Midbrain (tissue), 1 donor: ENCODE results near the gene KCNK1.
"Not testable (repeated sequence)": the region's sequence is repeated elsewhere in the genome, so short reads cannot be mapped to it uniquely, and the experiment has no call there.

Experiments used
- DNase-seq: peaks from one replicate; lab custom pipeline; 2025; lab: John Stamatoyannopoulos, UW

Gene KCNK1

DNA sequence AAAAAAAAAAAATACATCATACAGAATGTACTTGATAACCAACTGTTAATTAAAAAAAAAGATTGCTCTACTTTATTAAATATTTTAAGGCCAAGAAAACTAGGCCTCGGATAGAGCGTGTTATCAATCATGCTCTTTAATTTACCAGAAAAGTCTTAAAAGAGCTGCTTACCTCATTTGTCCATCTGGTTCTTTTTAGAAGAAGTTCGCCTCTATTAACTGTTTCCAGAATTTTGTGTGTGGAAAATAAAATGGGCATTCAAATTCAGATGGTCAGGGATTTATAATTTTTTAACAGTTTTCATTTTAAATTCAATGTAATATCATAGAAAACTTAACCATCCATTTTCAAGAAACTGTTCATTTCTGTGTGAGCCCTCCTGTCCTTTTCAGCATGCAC, 53.8 kb downstream of the KCNK1 start:
- no peak for DNase-seq

DNA sequence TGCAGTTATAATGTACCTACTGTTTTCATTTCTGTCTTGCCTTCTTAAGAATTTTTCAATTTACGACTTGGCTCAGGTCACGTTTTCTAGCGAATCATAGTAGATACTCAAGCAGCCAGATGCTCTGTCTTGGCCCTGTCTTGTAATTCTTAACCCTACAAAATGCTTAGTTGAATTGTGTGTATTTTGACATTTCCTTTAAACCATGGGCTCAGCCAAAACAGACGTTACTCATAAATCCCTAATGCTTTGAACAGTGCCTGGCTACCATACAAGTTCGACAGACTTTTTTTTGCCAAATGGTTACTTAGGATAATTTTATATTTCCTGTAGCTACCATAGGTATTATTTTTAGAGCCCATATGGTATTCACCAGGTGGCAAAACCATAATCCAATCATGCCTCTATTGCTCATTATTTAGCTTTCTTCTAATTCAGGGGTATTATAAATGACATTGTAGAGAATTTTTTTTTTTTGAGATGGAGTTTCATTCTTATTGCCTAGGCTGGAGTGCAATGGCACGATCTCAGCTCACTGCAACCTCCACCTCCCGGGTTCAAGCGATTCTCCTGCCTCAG, 54.3 kb downstream of the KCNK1 start:
- no peak for DNase-seq

- DNase-seq: no peak
Observed at GRCh38 chr1:233668725-233669294, 54.9 kb downstream of the KCNK1 start.

DNA sequence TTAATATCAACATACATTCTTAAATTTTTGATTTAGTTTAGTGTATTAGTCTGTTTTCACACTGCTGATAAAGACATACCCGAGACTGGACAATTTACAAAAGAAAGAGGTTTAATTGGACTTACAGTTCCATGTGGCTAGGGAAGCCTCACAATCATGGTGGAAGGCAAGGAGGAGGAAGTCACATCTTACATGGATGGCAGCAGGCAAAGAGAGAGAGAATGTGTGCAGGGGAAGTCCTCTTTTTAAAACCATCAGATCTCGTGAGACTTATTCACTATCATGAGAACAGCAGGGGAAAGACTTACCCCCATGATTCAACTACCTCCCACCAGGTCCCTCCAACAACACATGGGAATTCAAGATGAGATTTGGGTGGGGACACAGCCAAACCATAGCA, 56.5 kb downstream of the KCNK1 start:
- DNase-seq: not testable (repeated sequence)

DNA sequence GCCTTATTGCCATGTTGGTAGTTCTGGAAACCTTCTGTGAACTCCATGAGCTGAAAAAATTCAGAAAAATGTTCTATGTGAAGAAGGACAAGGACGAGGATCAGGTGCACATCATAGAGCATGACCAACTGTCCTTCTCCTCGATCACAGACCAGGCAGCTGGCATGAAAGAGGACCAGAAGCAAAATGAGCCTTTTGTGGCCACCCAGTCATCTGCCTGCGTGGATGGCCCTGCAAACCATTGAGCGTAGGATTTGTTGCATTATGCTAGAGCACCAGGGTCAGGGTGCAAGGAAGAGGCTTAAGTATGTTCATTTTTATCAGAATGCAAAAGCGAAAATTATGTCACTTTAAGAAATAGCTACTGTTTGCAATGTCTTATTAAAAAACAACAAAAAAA, 57.4 kb downstream of the KCNK1 start:
- DNase-seq: peak; percentile 31

DNA sequence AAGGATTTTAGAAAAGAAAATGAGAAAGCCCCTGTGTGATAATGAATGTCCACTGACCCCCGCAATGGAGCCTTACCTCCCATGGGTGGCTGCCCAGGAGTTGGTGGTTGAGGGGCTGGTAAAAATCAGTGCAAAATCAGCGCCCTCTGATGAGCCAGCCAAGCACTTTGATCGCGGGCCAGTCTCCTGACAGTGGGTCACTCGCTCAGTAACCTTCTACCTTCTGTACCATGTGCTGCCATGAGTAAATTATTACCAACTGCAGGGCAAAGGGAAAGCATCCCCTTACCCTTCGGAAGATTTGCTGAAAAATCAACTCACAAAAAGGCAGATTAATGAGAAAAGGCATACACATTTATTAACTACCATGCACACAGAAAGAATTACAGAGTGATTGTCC, 58.8 kb downstream of the KCNK1 start:
- no peak for DNase-seq

GRCh38 chr1:233673261-233673946, 59.5 kb downstream of the KCNK1 start:
- DNase-seq: no peak

GRCh38 chr1:233673947-233674431, 60.1 kb downstream of the KCNK1 start:
- DNase-seq: no peak

- DNase-seq: no peak
Observed at GRCh38 chr1:233675446-233675845, 61.5 kb downstream of the KCNK1 start.

- no peak for DNase-seq
Observed at GRCh38 chr1:233675893-233676292, 62.0 kb downstream of the KCNK1 start.

GRCh38 chr1:233677690-233678354, 63.9 kb downstream of the KCNK1 start:
- no peak for DNase-seq

GRCh38 chr1:233679030-233679429, 65.1 kb downstream of the KCNK1 start:
- no peak for DNase-seq

GRCh38 chr1:233679591-233680373, 65.9 kb downstream of the KCNK1 start:
- no peak for DNase-seq

DNA sequence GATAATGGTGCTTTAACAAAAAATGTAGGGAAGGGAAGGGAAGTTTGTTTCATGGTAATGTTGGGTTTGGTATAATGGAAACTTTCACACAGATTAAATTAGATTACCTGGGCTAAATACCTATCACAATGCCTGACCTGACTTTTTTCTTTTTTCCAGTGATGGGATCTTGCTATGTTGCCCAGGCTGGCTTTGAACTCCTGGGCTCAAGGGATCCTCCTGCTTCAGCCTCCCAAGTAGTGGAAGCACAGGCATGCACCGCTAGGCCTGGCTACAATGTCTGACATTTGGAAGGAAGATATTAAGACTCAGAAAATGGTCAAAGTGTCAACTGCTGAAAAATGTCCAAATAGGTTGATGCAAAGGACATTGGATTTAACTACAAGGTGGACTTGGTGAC, 67.4 kb downstream of the KCNK1 start:
- no peak for DNase-seq

- DNase-seq: not testable (repeated sequence)
Observed at GRCh38 chr1:233686653-233687052, 72.7 kb downstream of the KCNK1 start.

DNA sequence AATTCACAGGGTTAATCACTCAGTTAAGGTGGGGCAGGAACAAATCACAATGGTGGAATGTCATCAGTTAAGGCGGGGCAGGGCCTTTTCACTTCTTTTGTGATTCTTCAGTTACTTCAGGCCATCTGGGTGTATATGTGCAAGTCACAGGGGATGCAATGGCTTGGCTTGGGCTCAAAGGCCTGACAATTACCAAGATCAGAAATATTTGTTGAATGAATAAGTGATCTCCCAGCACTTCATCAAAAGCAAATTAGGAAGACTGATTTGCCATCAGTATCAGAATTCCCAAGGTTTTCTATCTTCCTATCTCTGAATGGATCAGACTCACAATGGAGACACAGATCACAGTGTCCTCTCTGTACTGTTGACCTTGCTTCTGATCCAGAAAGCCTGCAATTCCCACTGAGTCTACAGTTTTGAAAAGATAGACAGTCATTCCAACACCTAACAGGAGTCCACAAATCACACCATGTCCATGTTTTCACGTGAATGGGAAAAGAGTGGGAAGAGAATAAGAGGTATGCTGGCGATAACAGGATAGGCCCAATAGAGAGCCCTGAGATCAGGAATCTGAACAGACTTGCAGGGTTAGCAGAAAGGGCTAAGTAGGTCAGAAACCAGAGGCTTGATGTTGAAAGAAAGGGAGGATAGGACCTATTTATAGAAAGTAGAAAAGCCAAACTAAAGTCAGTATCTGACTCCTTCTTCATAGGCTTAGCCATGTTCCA, 75.3 kb downstream of the KCNK1 start:
- no peak for DNase-seq

GRCh38 chr1:233689748-233690254, 75.9 kb downstream of the KCNK1 start:
- DNase-seq: no peak

DNA sequence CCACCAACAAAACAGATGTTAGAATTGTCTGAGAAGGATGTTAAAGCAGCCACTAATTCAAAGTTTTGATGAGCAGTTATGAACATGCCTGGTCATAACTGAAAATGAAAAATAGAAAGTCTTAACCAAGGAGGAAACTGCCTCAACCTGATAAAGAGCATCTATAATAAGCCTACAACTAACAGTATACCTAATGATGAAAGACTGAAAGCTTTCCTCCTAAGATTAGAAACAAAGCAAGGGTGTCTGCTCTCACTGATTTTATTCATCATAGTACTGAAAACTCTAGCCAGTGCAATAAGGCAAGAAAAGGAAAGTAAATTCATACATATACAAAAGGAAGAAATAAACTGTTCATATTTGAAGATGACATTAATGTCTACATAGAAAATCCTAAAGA, 82.0 kb downstream of the KCNK1 start:
- no peak for DNase-seq

GRCh38 chr1:233700338-233700737, 86.4 kb downstream of the KCNK1 start:
- no peak for DNase-seq

DNA sequence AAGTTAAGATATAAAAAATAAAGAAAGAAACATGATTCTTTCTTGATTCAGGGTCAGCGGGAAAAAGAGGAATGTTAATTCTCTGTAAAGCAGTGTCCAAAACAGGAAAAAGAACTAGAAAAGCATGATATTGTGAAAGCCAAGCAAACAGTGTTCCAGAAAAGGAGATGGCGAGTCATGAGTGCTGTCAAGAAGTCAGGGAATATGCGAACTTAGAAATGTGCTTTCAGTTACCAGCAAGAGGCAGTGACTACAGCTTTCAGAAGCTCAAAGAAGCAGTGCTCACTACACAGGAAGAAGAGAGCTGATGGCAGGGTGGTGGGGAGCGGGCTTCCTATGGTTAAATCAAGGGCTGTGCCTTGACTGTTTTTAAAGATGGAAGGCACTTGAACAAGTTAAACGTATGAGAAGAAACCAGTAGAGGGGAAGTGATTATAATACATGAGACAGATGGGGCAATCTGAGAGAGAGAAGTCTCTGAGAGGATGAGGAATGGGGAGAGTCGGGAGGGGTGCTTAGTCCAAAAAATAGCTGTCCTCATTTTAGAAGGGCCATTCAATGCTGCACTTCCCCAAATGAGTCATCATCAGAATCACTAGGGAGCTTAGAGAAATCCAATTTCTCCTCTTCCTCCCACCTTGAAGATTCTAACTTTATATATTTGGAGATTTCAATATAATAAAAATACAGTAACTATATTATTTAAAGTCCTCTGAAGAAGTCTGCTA, 90.4 kb downstream of the KCNK1 start:
- DNase-seq: no peak
